Stimulated activated memory B cell treated with anti-CD40 and anti-IgM and Interleukin-4, amounts not matched to agents 10 μg/mL and 1 μg/mL and 100 μg/mL, for 72 hours (primary cell): ENCODE data around the gene AVPR2.

Experiments used
- ATAC-seq: fragments of 150-1000 bp; cut with Tn5 transposase; 2 replicates; pipeline ENCODE4 v1.10.0; 2021
- H3K27ac Mint-ChIP-seq: one replicate; pipeline ENCODE4 v1.8.0; 2022; ENCODE audit warnings: mild to moderate bottlenecking, mixed read lengths
- H3K27me3 Mint-ChIP-seq: one replicate; pipeline ENCODE4 v1.8.0; 2022; ENCODE audit warnings: mixed read lengths
- H3K36me3 Mint-ChIP-seq: one replicate; pipeline ENCODE4 v1.8.0; 2022; ENCODE audit warnings: mixed read lengths
- H3K4me1 Mint-ChIP-seq: one replicate; pipeline ENCODE4 v1.8.0; 2022; ENCODE audit warnings: mixed read lengths
- H3K4me3 Mint-ChIP-seq: one replicate; pipeline ENCODE4 v1.8.0; 2022; ENCODE audit warnings: mild to moderate bottlenecking, moderate library complexity, mixed read lengths
- H3K9me3 Mint-ChIP-seq: one replicate; pipeline ENCODE4 v1.8.0; 2022; ENCODE audit warnings: mixed read lengths

AVPR2 gene

DNA sequence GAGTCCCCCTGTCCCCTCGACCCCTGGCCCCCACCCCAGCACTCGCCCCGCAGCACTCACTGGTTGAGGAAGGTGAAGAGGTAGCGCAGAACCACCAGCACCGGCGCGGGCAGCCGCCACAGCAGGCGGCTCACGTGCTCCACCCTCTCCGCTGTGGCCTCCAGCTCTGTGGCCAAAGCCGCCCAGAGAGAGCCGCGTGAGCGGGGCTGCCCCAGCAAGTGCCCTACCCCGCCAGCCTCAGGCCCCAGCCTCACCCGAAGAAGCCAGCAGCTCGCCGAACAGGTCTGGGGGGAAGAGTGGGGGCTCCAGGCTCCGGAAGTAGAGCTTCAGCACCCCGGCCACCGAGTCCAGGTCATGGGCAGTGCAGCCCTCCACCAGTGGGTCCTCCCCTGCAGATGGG is 6.0 kb downstream of the AVPR2 start:
- ATAC-seq: no peak
- Mint-ChIP-seq H3K27ac (no peak overlapping the region), H3K4me3 (no peak overlapping the region), H3K36me3 (peaks cover 18% of the 10 kb centered on the region), H3K27me3 (no peaks in the 10 kb centered on the region), H3K4me1 (peaks cover 8% of the 10 kb centered on the region), H3K9me3 (no peaks in the 10 kb centered on the region)

DNA sequence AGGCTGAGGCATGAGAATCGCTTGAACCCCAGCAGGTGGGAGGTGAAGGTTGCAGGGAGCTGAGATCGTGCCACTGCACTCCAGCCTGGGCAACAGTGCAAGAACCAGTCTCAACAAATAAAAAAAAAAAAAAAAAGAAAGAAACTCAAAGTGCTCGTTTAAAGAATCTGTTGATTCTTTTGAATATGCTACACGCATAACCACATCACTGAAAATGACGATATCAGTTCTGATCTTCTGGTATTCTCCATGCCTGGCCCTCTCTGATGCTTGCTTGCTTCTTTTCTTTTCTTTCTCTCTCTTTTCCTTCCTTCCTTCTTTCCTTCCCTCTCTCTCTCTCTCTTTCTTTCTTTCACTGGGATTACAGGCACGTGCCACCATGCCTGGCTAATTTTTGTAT is 7.3 kb downstream of the AVPR2 start:
- no peaks in the 10 kb centered on the region for H3K27me3 Mint-ChIP-seq
- no peak overlapping the region for H3K4me3 Mint-ChIP-seq
- H3K9me3 Mint-ChIP-seq: no peaks in the 10 kb centered on the region
- no peaks in the 10 kb centered on the region for H3K4me1 Mint-ChIP-seq
- peaks cover 29% of the 10 kb centered on the region for H3K36me3 Mint-ChIP-seq
- ATAC-seq: no peak
- H3K27ac Mint-ChIP-seq: no peak overlapping the region

DNA sequence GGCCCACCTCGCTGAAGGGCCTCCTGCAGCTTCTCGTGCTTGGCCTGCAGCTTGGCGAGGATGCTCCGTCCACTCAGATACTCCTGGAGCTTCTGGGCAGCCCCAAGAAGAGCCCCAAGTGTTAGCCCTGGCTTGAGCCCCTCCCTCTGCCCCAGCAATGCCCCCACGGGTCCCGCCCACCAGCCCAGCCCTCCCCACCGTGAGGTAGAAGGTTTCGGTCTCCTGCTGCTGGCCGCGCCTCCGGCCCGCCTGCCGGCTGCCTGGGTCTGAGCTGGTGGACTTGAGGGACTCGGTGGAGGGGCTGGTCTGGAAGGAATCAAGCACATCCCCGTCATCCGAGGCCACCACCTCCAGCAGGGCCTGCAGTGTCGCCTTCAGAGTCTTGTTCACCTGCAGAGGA is 8.7 kb downstream of the AVPR2 start:
- H3K27me3 Mint-ChIP-seq: no peaks in the 10 kb centered on the region
- no peaks in the 10 kb centered on the region for H3K9me3 Mint-ChIP-seq
- no peak overlapping the region for H3K27ac Mint-ChIP-seq
- H3K36me3 Mint-ChIP-seq: peaks cover 32% of the 10 kb centered on the region
- no peaks in the 10 kb centered on the region for H3K4me1 Mint-ChIP-seq
- ATAC-seq: no peak
- H3K4me3 Mint-ChIP-seq: no peak overlapping the region

DNA sequence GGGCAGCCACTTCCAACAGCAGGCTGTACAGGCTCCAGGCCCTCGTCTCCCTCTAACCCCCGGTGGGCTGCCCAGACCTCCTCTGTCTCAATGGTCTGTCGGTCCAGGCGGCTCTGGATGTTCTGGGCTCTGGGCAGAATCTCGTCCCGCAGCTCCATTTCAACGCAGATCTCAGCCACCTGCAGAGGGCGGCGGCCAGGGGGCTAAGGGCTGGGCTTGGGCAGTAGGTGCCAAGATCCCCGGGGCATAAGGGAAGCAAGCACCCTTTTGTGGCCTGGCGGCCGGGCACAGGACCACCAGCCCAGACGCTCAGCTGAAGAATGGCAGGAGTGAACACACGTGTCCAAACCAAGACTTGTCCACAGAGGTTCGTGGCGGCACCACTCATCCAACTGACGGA is 9.2 kb downstream of the AVPR2 start:
- H3K36me3 Mint-ChIP-seq: peaks cover 27% of the 10 kb centered on the region
- no peak overlapping the region for H3K27ac Mint-ChIP-seq

DNA sequence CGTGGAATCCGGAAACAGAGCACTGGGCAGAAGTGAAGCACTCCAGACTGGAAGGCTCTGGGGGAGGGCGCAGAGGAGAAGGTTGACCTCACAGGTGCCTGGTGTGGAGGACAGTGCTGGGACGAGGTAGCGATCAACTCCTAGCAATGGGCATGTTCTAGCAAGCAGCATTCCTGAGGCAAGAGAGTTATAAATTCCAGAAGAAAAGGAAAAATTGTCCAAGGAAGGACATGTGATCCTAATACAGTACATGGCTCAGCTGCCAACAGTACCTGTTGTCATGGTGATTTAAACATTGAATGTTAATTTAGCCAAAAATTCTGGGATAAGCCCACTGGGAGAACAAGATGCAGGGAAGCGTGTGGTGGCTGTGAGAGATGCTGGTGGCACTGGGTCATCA is 13.4 kb downstream of the AVPR2 start:
- Mint-ChIP-seq H3K27me3 (no peaks in the 10 kb centered on the region), H3K27ac (no peak overlapping the region), H3K9me3 (no peaks in the 10 kb centered on the region), H3K4me1 (peaks cover 6% of the 10 kb centered on the region), H3K4me3 (no peak overlapping the region), H3K36me3 (peaks cover 23% of the 10 kb centered on the region)
- ATAC-seq: no peak

More for the DNA sequence above, 9.2 kb downstream of the AVPR2 start:
- no peak for ATAC-seq
- H3K27me3 Mint-ChIP-seq: no peaks in the 10 kb centered on the region
- H3K4me1 Mint-ChIP-seq: no peaks in the 10 kb centered on the region
- H3K9me3 Mint-ChIP-seq: no peaks in the 10 kb centered on the region
- H3K4me3 Mint-ChIP-seq: no peak overlapping the region

DNA sequence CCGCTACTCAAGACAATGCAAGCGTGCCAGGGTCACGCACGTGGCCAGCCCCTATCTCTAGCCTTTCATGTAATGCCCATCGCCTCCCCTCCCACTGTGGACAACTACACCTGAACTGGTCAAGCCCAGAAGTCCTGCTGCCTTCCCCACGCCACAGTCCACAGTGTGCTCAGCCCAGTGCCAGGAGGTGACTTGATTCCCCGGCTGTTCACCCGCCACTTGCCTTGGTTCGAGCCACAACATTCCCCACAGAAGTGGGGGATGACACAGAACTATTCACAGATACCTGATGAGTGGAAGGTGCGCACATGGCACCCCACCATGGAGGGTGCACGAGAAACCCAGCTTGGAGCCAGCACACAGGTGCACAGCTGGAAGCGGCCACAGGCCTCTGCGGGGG is 14.8 kb downstream of the AVPR2 start:
- Mint-ChIP-seq H3K27ac (no peak overlapping the region), H3K4me1 (peaks cover 20% of the 10 kb centered on the region), H3K36me3 (peaks cover 23% of the 10 kb centered on the region), H3K9me3 (no peaks in the 10 kb centered on the region), H3K27me3 (no peaks in the 10 kb centered on the region), H3K4me3 (no peak overlapping the region)
- no peak for ATAC-seq

DNA sequence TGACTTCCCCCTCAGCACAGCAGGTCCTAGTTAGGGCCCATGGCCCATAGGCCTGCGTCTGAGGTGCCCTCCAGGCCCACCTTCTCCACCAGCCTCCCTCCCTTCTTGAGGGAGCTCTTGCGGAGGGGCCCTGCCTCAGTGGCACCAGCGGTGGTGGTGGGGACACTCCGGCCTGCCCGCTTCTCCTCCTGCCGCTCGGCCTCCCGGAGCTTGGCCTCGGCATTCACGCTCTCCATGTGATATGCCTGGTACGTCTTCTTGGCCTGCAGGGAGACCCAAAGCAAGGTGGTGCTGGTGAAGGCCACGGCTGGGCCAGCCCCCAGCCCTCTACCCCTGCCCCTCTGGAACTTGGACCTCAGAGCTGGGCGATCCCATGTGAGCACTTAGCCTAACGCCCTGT is 16.1 kb downstream of the AVPR2 start:
- H3K36me3 Mint-ChIP-seq: peaks cover 23% of the 10 kb centered on the region

DNA sequence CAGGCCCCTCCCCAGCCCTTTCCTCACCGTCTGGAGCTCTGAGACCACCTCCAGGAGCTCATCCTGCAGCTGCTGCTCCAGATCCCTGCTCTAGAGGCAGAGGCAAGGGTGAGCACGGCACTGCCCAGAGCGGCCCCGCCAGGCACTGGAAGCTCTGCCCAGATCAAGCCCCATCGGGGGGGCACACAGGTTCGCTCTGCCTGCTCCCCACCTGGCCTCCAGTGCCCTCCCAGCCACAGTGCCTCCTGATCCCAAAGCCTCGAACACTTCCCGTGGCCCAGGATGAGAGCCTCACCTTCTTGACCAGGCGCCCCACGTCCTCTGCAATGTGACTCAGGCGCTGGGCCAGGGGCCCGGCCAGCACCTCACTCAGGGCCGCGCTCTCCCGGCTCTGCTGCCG is 16.6 kb downstream of the AVPR2 start:
- peaks cover 18% of the 10 kb centered on the region for H3K36me3 Mint-ChIP-seq
- H3K27ac Mint-ChIP-seq: no peak overlapping the region
- no peak for ATAC-seq
- no peaks in the 10 kb centered on the region for H3K27me3 Mint-ChIP-seq
- H3K4me3 Mint-ChIP-seq: no peak overlapping the region
- H3K9me3 Mint-ChIP-seq: no peaks in the 10 kb centered on the region
- peaks cover 27% of the 10 kb centered on the region for H3K4me1 Mint-ChIP-seq

More for the DNA sequence above, 16.1 kb downstream of the AVPR2 start:
- ATAC-seq: no peak
- no peak overlapping the region for H3K4me3 Mint-ChIP-seq
- peaks cover 27% of the 10 kb centered on the region for H3K4me1 Mint-ChIP-seq
- H3K27me3 Mint-ChIP-seq: no peaks in the 10 kb centered on the region
- H3K27ac Mint-ChIP-seq: no peak overlapping the region
- no peaks in the 10 kb centered on the region for H3K9me3 Mint-ChIP-seq

DNA sequence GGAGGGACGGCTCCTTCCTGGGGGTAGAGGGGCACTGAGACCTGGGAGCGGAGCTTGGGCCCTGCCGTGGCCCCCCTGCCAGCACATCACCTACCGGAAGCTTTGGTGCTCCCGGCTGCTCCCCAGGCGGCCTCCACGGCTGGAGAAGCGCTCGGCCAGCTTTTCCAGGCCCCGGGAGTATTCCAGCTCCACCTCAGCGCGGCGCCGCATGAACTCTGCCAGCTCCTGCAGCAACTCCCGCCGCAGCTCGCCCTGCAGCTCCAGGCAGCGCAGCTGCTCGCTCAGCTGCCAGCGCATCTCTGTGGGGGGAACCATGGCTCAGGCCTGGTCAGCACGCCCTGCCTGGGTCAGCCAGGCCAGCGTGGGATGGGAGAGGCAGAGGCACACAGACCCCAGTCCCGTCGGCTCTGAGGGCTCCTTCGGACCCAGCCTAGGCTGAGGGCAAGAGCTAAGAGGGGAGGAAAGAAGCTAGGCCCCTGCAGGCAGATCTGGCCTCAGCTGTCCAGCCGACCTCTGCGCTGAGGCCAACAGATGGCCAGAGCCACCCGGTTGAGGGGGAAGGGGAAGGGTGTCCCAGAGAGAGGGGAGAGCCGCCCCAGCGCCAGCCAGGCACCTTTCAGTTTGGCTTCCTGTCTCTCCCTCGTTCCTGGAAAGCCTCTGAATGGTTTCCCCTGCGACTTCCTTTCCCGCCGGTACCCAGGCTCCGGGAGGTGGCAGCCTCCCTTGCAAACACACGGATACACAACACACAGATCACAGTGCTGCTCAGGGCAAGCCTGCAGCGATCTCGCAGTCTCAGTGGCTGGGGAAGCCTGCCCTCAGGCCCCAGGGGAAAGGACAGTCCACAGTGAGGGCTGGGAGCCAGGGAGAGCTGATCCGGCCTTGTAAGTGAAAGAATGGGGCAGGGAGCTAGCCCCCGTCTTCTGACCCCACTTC is 17.3 kb downstream of the AVPR2 start:
- no peak for ATAC-seq
- Mint-ChIP-seq H3K4me3 (no peak overlapping the region), H3K27ac (no peak overlapping the region), H3K36me3 (peaks cover 12% of the 10 kb centered on the region), H3K9me3 (no peaks in the 10 kb centered on the region), H3K4me1 (peaks cover 33% of the 10 kb centered on the region), H3K27me3 (no peaks in the 10 kb centered on the region)

DNA sequence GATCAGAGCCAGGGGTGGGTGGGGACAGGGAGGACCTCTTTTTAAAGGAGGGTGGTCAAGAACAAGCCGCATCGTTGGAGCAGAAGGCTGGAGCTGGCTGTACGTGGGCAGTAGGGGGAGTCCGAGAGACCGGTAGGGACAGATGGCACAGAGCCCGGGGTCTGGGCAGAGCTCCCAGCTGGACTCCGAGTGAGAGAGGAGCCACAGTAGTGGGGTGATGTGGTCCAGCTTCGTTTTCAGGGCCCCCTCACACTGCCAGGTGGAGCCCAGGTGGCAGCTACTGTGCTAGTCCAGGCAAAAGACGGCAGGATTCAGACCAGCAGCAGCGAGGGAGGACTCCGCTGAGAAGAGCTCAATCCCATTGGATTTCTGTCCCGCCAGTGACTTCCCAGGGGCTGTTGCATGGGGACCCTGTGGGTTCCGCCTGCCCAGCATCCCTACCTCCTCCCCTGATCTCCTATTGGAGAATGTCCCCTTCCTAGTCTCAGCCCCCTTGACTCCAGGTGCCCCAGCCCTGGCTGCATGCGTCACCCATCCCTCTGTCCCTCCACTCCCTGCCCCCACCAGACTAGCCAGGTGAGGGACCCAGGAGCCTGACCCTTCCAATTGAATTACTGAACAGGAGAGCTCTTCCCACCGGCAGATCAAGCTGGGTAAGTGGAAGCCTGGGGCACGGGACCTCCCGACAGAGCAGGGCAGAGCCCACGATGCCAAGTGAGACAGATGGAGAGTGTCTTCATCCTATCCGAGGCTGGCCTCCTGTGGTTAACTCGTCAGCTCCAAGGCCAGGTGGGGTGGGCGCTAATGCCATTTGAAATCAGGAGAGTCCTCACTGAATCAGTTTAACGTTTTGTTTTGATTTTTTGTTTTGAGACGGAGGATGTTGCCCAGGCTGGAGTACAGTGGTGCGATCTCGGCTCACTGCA is 18.7 kb downstream of the AVPR2 start:
- Mint-ChIP-seq H3K36me3 (peaks cover 6% of the 10 kb centered on the region), H3K27ac (peak overlapping the region; percentile 99), H3K9me3 (no peaks in the 10 kb centered on the region), H3K4me3 (peak overlapping the region; percentile 97), H3K27me3 (no peaks in the 10 kb centered on the region), H3K4me1 (peaks cover 38% of the 10 kb centered on the region)
- ATAC-seq: no peak

DNA sequence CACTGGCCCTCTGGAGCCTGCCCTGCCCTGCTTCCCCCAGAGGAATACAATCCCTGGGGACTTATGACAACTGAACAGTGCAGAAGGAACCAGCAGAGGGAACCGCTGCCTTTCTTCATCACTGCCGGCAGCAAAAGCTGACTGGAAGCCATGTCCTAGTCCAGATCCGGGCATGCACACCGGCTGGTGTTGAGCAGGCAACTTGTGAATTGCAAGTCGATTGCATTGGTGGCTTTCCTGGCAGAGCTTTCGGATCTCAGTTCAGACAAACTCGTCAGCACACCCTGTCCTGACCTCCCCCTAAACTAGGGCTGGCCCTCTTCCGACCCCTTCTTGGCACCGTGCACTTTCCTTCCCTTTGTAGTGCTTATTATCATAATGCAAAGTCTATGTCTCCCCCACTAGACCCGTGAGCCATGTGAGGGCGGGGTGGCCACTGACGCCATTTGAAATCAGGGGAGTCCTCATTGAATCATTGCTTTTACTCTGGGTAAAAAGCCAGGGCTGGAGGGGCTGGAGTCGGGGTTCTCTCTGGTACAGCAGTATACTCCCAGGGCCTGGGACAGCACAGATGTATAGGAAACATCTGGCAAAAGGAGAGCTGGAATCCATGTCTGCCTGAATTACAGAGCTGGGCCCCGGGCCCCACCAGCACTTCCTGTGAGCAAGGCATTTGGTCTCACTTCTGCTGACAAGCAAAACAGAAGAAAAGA is 19.8 kb downstream of the AVPR2 start:
- H3K4me1 Mint-ChIP-seq: peaks cover 50% of the 10 kb centered on the region
- peak overlapping the region; percentile 99 for H3K27ac Mint-ChIP-seq
- no peak for ATAC-seq
- peaks cover 6% of the 10 kb centered on the region for H3K36me3 Mint-ChIP-seq
- no peaks in the 10 kb centered on the region for H3K27me3 Mint-ChIP-seq
- peak overlapping the region; percentile 97 for H3K4me3 Mint-ChIP-seq
- H3K9me3 Mint-ChIP-seq: no peaks in the 10 kb centered on the region

DNA sequence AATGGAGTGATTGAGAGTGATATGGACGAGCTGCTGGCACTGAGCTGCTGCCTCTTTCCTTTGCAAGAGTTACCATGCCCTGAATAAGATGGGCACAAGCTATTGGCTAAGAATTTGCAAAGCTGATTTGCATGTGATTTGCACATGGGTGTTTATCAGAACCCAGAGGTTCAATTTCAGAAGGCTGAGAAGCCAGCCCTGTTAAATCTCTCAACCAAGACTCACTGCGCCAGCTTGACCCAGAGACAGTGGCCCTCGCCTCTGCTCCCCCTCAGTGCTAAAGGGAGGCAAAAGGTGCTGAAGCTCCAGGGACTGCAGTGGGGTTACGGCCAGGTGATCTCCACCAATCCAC is 20.9 kb downstream of the AVPR2 start:
- peaks cover under 1% of the 10 kb centered on the region for H3K36me3 Mint-ChIP-seq
- H3K9me3 Mint-ChIP-seq: no peaks in the 10 kb centered on the region
- H3K27me3 Mint-ChIP-seq: no peaks in the 10 kb centered on the region
- H3K4me1 Mint-ChIP-seq: peaks cover 50% of the 10 kb centered on the region
- peak overlapping the region; percentile 97 for H3K4me3 Mint-ChIP-seq
- peak; percentile 0 for ATAC-seq
- peak overlapping the region; percentile 99 for H3K27ac Mint-ChIP-seq

DNA sequence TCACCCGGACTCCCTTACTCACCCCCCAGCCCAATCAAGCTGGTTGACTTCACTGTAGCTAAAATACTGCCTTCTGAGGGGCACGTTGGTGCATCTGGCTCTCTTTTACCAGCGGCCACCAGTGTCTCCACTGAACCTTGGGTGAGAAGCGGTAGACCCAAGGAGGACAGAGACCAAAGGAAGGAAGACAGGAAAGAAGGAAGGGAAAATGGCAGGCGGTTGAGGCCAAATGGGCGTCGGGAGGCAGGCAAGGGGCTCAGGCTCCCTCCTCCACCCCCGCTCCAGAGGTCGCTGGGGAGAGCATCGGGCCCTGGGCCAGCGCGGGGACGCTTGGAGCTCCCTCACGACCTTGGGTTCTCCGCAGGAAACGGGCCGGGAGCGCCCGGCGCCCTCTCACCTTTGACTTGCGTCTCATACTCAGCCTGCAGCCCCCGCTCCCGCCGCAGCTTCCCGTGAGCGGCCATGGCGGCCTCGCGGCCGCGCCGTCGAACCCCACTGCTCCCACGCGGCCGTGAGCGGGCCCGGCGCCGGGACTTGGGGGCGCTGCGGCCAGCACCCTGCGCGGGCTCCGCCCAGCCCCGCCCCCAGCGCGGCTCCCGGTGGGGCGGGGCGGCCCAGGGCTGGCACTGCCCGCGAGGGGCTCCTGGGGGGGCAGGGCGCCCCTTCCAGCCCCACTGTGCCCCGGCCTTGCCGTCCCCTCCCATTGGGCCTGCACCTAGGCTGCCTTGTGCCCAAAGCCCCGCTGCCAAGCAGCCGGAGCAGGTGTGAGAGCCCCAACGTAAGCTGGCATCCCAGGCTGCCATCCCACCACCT is 21.5 kb downstream of the AVPR2 start, which contains the start of gene ARHGAP4:
TSS of gene ARHGAP4 (minus strand) at position 526 of the 813 bp plus-strand sequence. CDS start at position 464, 62 bp downstream.
- peak within 1 kb of the TSS; percentile 99 for H3K27ac Mint-ChIP-seq
- peaks cover 50% of the 10 kb centered on the region for H3K4me1 Mint-ChIP-seq
- H3K27me3 Mint-ChIP-seq: no peaks in the 10 kb centered on the region
- no peaks in the 10 kb centered on the region for H3K36me3 Mint-ChIP-seq
- H3K4me3 Mint-ChIP-seq: peak within 1 kb of the TSS; percentile 97
- H3K9me3 Mint-ChIP-seq: no peaks in the 10 kb centered on the region
- ATAC-seq: peak; percentile 54

DNA sequence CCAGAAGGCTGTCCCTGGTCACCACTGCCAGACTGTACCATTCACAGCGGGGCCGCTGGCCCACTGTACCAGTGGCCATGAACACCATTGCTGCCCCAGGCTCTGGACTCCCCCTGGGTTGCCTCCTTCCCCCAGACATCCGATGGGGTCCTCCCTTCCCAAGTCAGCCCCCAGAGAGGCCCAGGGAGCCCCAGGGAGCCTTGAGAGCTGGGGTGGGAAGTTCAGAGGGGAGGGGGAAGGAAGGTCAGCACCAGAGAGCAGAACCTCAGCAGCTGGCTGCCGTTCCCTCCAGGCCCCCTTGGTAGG is 22.0 kb downstream of the AVPR2 start:
- H3K4me3 Mint-ChIP-seq: peak overlapping the region; percentile 90
- peaks cover 5% of the 10 kb centered on the region for H3K36me3 Mint-ChIP-seq
- H3K4me1 Mint-ChIP-seq: peaks cover 53% of the 10 kb centered on the region
- peak overlapping the region; percentile 99 for H3K27ac Mint-ChIP-seq
- no peaks in the 10 kb centered on the region for H3K9me3 Mint-ChIP-seq
- no peaks in the 10 kb centered on the region for H3K27me3 Mint-ChIP-seq
- ATAC-seq: peak; percentile 6
